ENCODE measurements around the gene ZNF821.

- no peak for TF ChIP-seq EZH2 (IDR thresholded peaks at IDR 0.05; ENCODE audit: insufficient read depth, low read length)
- TF ChIP-seq, protein P1, sequence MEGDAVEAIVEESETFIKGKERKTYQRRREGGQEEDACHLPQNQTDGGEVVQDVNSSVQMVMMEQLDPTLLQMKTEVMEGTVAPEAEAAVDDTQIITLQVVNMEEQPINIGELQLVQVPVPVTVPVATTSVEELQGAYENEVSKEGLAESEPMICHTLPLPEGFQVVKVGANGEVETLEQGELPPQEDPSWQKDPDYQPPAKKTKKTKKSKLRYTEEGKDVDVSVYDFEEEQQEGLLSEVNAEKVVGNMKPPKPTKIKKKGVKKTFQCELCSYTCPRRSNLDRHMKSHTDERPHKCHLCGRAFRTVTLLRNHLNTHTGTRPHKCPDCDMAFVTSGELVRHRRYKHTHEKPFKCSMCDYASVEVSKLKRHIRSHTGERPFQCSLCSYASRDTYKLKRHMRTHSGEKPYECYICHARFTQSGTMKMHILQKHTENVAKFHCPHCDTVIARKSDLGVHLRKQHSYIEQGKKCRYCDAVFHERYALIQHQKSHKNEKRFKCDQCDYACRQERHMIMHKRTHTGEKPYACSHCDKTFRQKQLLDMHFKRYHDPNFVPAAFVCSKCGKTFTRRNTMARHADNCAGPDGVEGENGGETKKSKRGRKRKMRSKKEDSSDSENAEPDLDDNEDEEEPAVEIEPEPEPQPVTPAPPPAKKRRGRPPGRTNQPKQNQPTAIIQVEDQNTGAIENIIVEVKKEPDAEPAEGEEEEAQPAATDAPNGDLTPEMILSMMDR (IDR thresholded peaks at IDR 0.05; ENCODE audit: insufficient read depth, low read depth, low read length) = no peak
These were observed 18.8 kb upstream of the ZNF821 start for GRCh38 chr16:71902656-71903365.
